ENCODE data around the gene CAMK1G. TPM values are rescaled to one million over a fixed set of nuclear protein-coding genes. Genes with fewer than 3 reads are reported as not detected.
A peak's percentile ranks its signal among the peaks of the same experiment; 100 is the strongest.

CAMK1G gene
- total RNA-seq, 1 donor from 2014 or later: not detected

DNA sequence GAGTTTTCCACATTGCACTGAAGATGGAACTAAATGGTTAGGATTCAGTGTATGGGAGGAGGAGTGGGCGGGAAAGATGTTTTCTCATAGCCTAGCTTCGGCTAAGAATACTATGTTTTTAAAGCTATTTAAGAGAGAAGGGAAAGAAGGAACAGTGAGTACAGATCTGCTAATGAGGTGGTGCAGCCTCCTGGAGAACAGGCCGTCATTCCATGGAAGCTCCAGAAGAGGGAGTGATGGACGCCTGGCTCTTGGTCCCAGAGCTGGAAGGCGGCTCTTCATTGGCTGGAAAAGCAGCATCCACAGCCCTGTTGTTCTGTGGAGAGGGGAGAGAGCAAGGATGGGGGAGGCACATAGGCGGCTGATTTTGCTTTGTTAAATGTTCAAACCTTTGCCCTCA lies 6.9 kb downstream of the CAMK1G start:
- intact Hi-C loops (cut with micrococcal nuclease): no loop called here

DNA sequence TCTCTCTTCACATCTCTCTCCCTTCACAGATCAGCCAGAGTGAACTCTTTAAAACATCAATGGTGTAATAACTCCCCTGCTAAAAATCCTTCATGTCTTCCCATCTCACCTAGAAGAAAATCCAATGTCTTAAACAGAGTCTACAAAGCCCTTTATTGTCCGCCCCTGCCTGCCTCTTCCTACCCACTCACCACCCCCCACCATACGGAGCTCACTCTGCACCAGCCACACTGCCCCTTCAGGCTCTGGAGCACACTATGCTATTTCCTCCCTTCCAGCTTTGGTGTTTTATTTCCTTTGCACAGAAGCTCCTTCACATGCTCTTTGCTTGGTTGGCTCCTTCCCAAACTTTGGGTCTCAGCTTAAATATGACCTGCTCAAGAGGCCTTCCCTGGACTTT lies 10.2 kb downstream of the CAMK1G start:
- Histone ChIP-seq H3K4me3 (no peak overlapping the region), H3K9me3 (replicated peaks) (no peaks in the 10 kb centered on the region), H3K4me1 (no peaks in the 10 kb centered on the region), H3K36me3 (no peaks in the 10 kb centered on the region), H3K27ac (replicated peaks) (no peak overlapping the region), H3K27me3 (ENCODE audit: low read depth) (no peaks in the 10 kb centered on the region)
- intact Hi-C loops (cut with micrococcal nuclease): no loop called here
- DNase-seq: no peak
- TF ChIP-seq, protein P1, sequence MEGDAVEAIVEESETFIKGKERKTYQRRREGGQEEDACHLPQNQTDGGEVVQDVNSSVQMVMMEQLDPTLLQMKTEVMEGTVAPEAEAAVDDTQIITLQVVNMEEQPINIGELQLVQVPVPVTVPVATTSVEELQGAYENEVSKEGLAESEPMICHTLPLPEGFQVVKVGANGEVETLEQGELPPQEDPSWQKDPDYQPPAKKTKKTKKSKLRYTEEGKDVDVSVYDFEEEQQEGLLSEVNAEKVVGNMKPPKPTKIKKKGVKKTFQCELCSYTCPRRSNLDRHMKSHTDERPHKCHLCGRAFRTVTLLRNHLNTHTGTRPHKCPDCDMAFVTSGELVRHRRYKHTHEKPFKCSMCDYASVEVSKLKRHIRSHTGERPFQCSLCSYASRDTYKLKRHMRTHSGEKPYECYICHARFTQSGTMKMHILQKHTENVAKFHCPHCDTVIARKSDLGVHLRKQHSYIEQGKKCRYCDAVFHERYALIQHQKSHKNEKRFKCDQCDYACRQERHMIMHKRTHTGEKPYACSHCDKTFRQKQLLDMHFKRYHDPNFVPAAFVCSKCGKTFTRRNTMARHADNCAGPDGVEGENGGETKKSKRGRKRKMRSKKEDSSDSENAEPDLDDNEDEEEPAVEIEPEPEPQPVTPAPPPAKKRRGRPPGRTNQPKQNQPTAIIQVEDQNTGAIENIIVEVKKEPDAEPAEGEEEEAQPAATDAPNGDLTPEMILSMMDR (IDR thresholded peaks at IDR 0.05; ENCODE audit: borderline replicate concordance): no peak

More for the DNA sequence above, 6.9 kb downstream of the CAMK1G start:
- Histone ChIP-seq H3K27me3 (ENCODE audit: low read depth) (peaks cover 4% of the 10 kb centered on the region), H3K4me3 (no peak overlapping the region), H3K4me1 (peaks cover 8% of the 10 kb centered on the region), H3K27ac (replicated peaks) (no peak overlapping the region), H3K36me3 (no peaks in the 10 kb centered on the region), H3K9me3 (replicated peaks) (no peaks in the 10 kb centered on the region)
- TF ChIP-seq, protein P1 (IDR thresholded peaks at IDR 0.05; ENCODE audit: borderline replicate concordance): peak; percentile 67
- no peak for DNase-seq

DNA sequence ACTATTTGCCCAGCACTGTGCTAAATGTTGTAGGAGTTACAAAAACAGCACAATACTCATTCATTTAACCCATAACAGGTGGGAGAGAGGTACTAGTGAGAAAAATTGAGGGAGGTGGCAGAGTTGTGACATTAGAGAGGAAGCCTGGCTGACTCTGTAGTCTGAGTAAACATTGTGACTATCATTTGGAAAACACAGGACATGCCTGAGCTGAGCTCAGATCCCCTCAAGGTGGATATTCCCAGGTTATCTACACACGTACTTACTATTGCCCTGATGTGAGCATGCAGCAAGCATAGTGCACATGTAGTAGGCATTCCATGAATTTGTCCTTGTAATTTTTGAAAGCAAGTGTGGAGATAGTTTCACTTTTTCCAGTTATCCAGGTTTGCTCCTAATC lies 10.9 kb downstream of the CAMK1G start:
- no peak overlapping the region for H3K4me3 ChIP-seq
- TF ChIP-seq, protein P1 (IDR thresholded peaks at IDR 0.05; ENCODE audit: borderline replicate concordance): no peak
- H3K9me3 ChIP-seq (replicated peaks): no peaks in the 10 kb centered on the region
- intact Hi-C loops (cut with micrococcal nuclease): no loop called here
- H3K4me1 ChIP-seq: no peaks in the 10 kb centered on the region
- H3K36me3 ChIP-seq: no peaks in the 10 kb centered on the region
- DNase-seq: no peak
- no peaks in the 10 kb centered on the region for H3K27me3 ChIP-seq (ENCODE audit: low read depth)
- no peak overlapping the region for H3K27ac ChIP-seq (replicated peaks)

DNA sequence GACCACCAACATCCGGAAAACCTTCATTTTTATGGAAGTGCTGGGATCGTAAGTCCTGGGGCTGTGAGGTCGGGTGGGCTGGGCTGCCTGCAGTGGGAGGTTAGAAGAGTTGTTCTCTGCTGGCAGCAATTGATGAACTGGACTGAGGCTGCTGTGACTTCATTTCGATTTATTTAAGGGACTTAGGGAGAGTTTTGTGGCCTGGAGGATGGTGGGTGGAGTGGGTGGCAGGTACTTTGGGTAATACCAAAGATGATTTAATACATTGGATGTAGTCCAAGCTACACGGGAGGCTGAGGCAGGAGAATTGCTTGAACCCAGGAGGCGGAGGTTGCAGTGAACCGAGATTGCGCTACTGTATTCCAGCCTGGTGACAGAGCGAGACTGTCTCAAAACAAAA lies 11.5 kb downstream of the CAMK1G start:
- Histone ChIP-seq H3K27me3 (ENCODE audit: low read depth) (no peaks in the 10 kb centered on the region), H3K4me1 (no peaks in the 10 kb centered on the region), H3K4me3 (no peak overlapping the region), H3K9me3 (replicated peaks) (no peaks in the 10 kb centered on the region), H3K36me3 (no peaks in the 10 kb centered on the region), H3K27ac (replicated peaks) (no peak overlapping the region)
- no peak for DNase-seq
- intact Hi-C loops (cut with micrococcal nuclease): no loop called here
- TF ChIP-seq, protein P1 (IDR thresholded peaks at IDR 0.05; ENCODE audit: borderline replicate concordance): no peak

DNA sequence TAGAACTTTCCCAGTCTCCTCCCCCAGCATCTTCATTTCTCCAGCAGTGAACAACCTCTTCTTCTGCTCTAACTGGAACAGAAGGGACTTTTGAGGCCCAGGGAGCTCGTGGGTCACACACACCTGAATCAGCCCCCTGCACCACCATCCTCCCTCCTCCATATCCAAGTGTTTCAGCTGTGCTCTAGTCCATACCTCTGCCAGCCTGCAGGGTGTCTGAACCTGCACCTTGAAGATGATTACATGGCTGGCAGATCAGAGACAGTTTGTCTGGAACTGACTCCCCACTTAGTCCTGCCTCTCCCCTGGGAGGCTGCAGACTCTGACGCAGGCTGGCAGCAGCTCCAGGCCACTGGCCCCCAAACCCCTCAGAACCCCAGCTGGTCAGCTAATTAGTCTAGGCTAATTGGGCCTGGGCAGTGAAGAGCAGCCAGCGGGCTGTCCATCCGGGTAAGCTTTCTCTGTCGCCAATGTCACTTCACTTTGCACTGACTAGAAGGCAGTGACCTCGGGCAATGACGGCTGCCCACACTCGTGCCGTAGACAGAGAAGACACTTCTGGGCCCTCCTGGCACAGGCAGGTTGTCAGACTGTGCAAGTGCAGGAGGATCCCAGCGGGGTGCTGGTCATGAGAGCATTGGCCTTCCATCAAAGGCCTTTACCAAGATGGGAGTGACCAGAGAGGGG lies 12.2 kb downstream of the CAMK1G start:
- intact Hi-C loops (cut with micrococcal nuclease): no loop called here
- H3K4me3 ChIP-seq: no peak overlapping the region
- DNase-seq: no peak
- H3K9me3 ChIP-seq (replicated peaks): no peaks in the 10 kb centered on the region
- no peaks in the 10 kb centered on the region for H3K27me3 ChIP-seq (ENCODE audit: low read depth)
- H3K36me3 ChIP-seq: no peaks in the 10 kb centered on the region
- TF ChIP-seq, protein P1 (IDR thresholded peaks at IDR 0.05; ENCODE audit: borderline replicate concordance): no peak
- H3K27ac ChIP-seq (replicated peaks): no peak overlapping the region
- H3K4me1 ChIP-seq: no peaks in the 10 kb centered on the region

Data from left ventricle myocardium inferior (tissue), 1 donor.